Ishikawa (cell line): Measurements from ENCODE around the gene SQSTM1.

Experiments used
- CEBPB ChIP-seq: IDR thresholded peaks from 2 replicates; pipeline ENCODE4 v1.6.1; 2012
- CREB1 ChIP-seq: IDR thresholded peaks from 2 replicates; pipeline ENCODE4 v1.6.1; 2012; ENCODE audit warnings: low read depth
- EGR1 ChIP-seq: IDR thresholded peaks from 2 replicates; pipeline ENCODE4 v1.6.1; 2012
- EP300 ChIP-seq: IDR thresholded peaks from 2 replicates; pipeline ENCODE4 v1.6.1; 2012; ENCODE audit warnings: borderline replicate concordance
- FOXM1 ChIP-seq: IDR thresholded peaks from 2 replicates; pipeline ENCODE4 v1.6.1; 2012; ENCODE audit warnings: low read depth, borderline replicate concordance
- MAX ChIP-seq: IDR thresholded peaks from 2 replicates; pipeline ENCODE4 v1.6.1; 2012
- NFIC ChIP-seq: IDR thresholded peaks from 2 replicates; pipeline ENCODE4 v1.6.1; 2012
- RAD21 ChIP-seq: IDR thresholded peaks from 2 replicates; pipeline ENCODE4 v1.6.1; 2012; ENCODE audit warnings: low read depth
- REST ChIP-seq: IDR thresholded peaks from 2 replicates; pipeline ENCODE4 v1.6.1; 2012; ENCODE audit warnings: low read depth, mild to moderate bottlenecking
- TAF1 ChIP-seq: IDR thresholded peaks from 2 replicates; pipeline ENCODE4 v1.6.1; 2012; ENCODE audit warnings: low read depth, mild to moderate bottlenecking
- TCF12 ChIP-seq: IDR thresholded peaks from 2 replicates; pipeline ENCODE4 v1.6.1; 2012; ENCODE audit warnings: low read depth
- TEAD4 ChIP-seq: IDR thresholded peaks from 2 replicates; pipeline ENCODE4 v1.6.1; 2012
- USF1 ChIP-seq: IDR thresholded peaks from 2 replicates; pipeline ENCODE4 v1.6.1; 2012
- YY1 ChIP-seq: IDR thresholded peaks from 2 replicates; pipeline ENCODE4 v1.6.1; 2012; ENCODE audit warnings: low read depth
- ZBTB7A ChIP-seq: IDR thresholded peaks from 2 replicates; pipeline ENCODE4 v1.6.1; 2012; ENCODE audit warnings: low read depth

Gene SQSTM1

GRCh38 chr5:179862891-179863290 is 42.2 kb downstream of the SQSTM1 start:
- no peak for TF ChIP-seq CEBPB
- TF ChIP-seq CREB1, result no peak
- no peak for TF ChIP-seq FOXM1
- no peak for TF ChIP-seq REST
- TF ChIP-seq USF1, result no peak
- no peak for TF ChIP-seq TAF1
- TF ChIP-seq EGR1, result no peak
- TF ChIP-seq NFIC, result no peak
- TF ChIP-seq TEAD4, result no peak
- no peak for TF ChIP-seq MAX

GRCh38 chr5:179863449-179864085 is 42.9 kb downstream of the SQSTM1 start:
- TF ChIP-seq MAX (no peak), TCF12 (no peak), TAF1 (no peak), FOXM1 (no peak)

- TF ChIP-seq CREB1, result no peak
- no peak for TF ChIP-seq REST
- TF ChIP-seq EGR1, result no peak
- TF ChIP-seq ZBTB7A, result no peak
- no peak for TF ChIP-seq USF1
- TF ChIP-seq TEAD4, result no peak
- TF ChIP-seq TAF1, result no peak
- TF ChIP-seq RAD21, result no peak
- no peak for TF ChIP-seq NFIC
- no peak for TF ChIP-seq CEBPB
Measured at GRCh38 chr5:179864686-179865085, 44.0 kb downstream of the SQSTM1 start.

GRCh38 chr5:179865491-179866240 is 45.0 kb downstream of the SQSTM1 start:
- TF ChIP-seq FOXM1 (no peak), USF1 (no peak), TEAD4 (no peak), EGR1 (no peak), TAF1 (no peak), ZBTB7A (no peak), EP300 (no peak), CEBPB (no peak), MAX (no peak), TCF12 (no peak), RAD21 (no peak), NFIC (no peak), REST (no peak), CREB1 (no peak), YY1 (no peak)
